HepG2 (cell line): ENCODE measurements around the gene C16orf54. TPM values are rescaled to one million over a fixed set of nuclear protein-coding genes. Genes with fewer than 3 reads are reported as not detected.

Source experiments
- ARID2 ChIP-seq: sonication (generic); formaldehyde crosslinking; IDR thresholded peaks from 2 replicates; pipeline ENCODE4 v1.8.1; 2022; ENCODE audit warnings: mild to moderate bottlenecking, missing genetic modification reagents, borderline replicate concordance
- CBX2 ChIP-seq, 2 experiments: fragments of 200-600 bp in 1 of 2; sonication (generic); formaldehyde crosslinking in 1 of 2; IDR thresholded peaks; 2 replicates each; pipeline versions ENCODE4 v1.7.0 to v1.8.1; 2018 to 2022; ENCODE audit warnings: low read depth in 2 of 2, low read length in 1 of 2, mild to moderate bottlenecking in 1 of 2, missing genetic modification reagents in 1 of 2
- E2F1 ChIP-seq: sonication (generic); formaldehyde crosslinking; IDR thresholded peaks from 2 replicates; pipeline ENCODE4 v1.5.0; 2020; ENCODE audit warnings: missing genetic modification reagents
- ESRRA ChIP-seq: sonication (generic); formaldehyde crosslinking; IDR thresholded peaks from 2 replicates; pipeline ENCODE4 v1.5.1; 2020; ENCODE audit warnings: mild to moderate bottlenecking, low read depth, missing genetic modification reagents
- GATAD1 ChIP-seq: IDR thresholded peaks from 2 replicates; pipeline ENCODE4 v1.6.1; 2016; ENCODE audit warnings: missing genetic modification reagents, missing compliant biosample characterization
- JARID2 ChIP-seq: sonication (generic); formaldehyde crosslinking; IDR thresholded peaks from 2 replicates; pipeline ENCODE4 v1.8.1; 2023; ENCODE audit warnings: missing genetic modification reagents, inconsistent platforms; ENCODE audit not compliant: insufficient replicate concordance
- REL ChIP-seq: sonication (generic); formaldehyde crosslinking; conservative IDR thresholded peaks from 2 replicates; pipeline ENCODE4 v1.8.0; 2022; ENCODE audit warnings: mild to moderate bottlenecking, missing genetic modification reagents, moderate library complexity
- SATB2 ChIP-seq: sonication (generic); formaldehyde crosslinking; IDR thresholded peaks from 2 replicates; pipeline ENCODE4 v1.5.0; 2020; ENCODE audit warnings: missing genetic modification reagents
- SRSF1 ChIP-seq: fragments of 200-400 bp; formaldehyde crosslinking; optimal IDR thresholded peaks from 2 replicates; pipeline ENCODE3; 2017; ENCODE audit warnings: mild to moderate bottlenecking, low read depth, low read length, moderate library complexity
- SUZ12 ChIP-seq: fragments of 150-350 bp; IDR thresholded peaks from 2 replicates; pipeline ENCODE4 v1.6.1; 2014; ENCODE audit warnings: low read depth, low read length
- USF2 ChIP-seq, 2 experiments: sonication (generic) in 1 of 2; formaldehyde crosslinking in 1 of 2; IDR thresholded peaks; 2 replicates each; pipeline versions ENCODE4 v1.5.1 to v1.6.1; 2011 to 2020; ENCODE audit warnings: borderline replicate concordance in 1 of 2, low read depth in 1 of 2, low read length in 1 of 2, mild to moderate bottlenecking in 1 of 2, missing genetic modification reagents in 1 of 2, moderate library complexity in 1 of 2
- XBP1 ChIP-seq: sonication (generic); formaldehyde crosslinking; IDR thresholded peaks from 2 replicates; pipeline ENCODE4 v1.5.0; 2020; ENCODE audit warnings: missing genetic modification reagents
- ZNF550 ChIP-seq: sonication (generic); formaldehyde crosslinking; IDR thresholded peaks from 2 replicates; pipeline ENCODE4 v1.4.0; 2020; ENCODE audit warnings: mild to moderate bottlenecking, missing genetic modification reagents, borderline replicate concordance
- ZNF879 ChIP-seq: sonication (generic); formaldehyde crosslinking; IDR thresholded peaks from 2 replicates; pipeline ENCODE4 v1.8.1; 2023; ENCODE audit warnings: missing genetic modification reagents
- ZNF883 ChIP-seq: sonication (generic); formaldehyde crosslinking; IDR thresholded peaks from 2 replicates; pipeline ENCODE4 v1.5.1; 2020; ENCODE audit warnings: mild to moderate bottlenecking, missing genetic modification reagents; ENCODE audit errors: not compliant biosample characterization
- polyA plus RNA-seq, 8 experiments: library from polyadenylated mRNA; depleted of rRNA in 3 of 8; stranded (reverse) in 7 of 8; unstranded in 1 of 8; fragments of >200 nt; fragmentation: Illumina TruSeq in 4 of 8; extraction: Trizol in 4 of 8; gene quantifications; 2 replicates each; pipeline versions ENCODE4 v1.2.1 to v1.2.3, GENCODE V29; 2011 to 2016; ENCODE audit warnings: low read depth in 4 of 8, missing spikeins in 1 of 8, mixed read lengths in 1 of 8; ENCODE audit not compliant: insufficient read depth in 1 of 8
- total RNA-seq, 5 experiments: library from RNA; depleted of rRNA; stranded (reverse); fragments of >200 nt; fragmentation: Illumina TruSeq; extraction: Trizol; gene quantifications; 2 replicates each; pipeline ENCODE4 v1.2.3, GENCODE V29; 2016; ENCODE audit warnings: low read depth in 1 of 5
- TF ChIP-seq, protein P1 (sequence below): sonication (generic); formaldehyde crosslinking; IDR thresholded peaks from 2 replicates; pipeline ENCODE4 v1.4.0; 2020; ENCODE audit warnings: mild to moderate bottlenecking, missing genetic modification reagents

The C16orf54 gene
- total and polyA plus RNA-seq, 2 of the 13 experiments (the other 11 are each of a cell fraction or from before 2014, with no cell fraction given), result not detected

GRCh38 chr16:29790183-29790948 is 44.6 kb upstream of the C16orf54 start, which contains the start of gene KIF22 (continued):
- TF ChIP-seq, protein P1, sequence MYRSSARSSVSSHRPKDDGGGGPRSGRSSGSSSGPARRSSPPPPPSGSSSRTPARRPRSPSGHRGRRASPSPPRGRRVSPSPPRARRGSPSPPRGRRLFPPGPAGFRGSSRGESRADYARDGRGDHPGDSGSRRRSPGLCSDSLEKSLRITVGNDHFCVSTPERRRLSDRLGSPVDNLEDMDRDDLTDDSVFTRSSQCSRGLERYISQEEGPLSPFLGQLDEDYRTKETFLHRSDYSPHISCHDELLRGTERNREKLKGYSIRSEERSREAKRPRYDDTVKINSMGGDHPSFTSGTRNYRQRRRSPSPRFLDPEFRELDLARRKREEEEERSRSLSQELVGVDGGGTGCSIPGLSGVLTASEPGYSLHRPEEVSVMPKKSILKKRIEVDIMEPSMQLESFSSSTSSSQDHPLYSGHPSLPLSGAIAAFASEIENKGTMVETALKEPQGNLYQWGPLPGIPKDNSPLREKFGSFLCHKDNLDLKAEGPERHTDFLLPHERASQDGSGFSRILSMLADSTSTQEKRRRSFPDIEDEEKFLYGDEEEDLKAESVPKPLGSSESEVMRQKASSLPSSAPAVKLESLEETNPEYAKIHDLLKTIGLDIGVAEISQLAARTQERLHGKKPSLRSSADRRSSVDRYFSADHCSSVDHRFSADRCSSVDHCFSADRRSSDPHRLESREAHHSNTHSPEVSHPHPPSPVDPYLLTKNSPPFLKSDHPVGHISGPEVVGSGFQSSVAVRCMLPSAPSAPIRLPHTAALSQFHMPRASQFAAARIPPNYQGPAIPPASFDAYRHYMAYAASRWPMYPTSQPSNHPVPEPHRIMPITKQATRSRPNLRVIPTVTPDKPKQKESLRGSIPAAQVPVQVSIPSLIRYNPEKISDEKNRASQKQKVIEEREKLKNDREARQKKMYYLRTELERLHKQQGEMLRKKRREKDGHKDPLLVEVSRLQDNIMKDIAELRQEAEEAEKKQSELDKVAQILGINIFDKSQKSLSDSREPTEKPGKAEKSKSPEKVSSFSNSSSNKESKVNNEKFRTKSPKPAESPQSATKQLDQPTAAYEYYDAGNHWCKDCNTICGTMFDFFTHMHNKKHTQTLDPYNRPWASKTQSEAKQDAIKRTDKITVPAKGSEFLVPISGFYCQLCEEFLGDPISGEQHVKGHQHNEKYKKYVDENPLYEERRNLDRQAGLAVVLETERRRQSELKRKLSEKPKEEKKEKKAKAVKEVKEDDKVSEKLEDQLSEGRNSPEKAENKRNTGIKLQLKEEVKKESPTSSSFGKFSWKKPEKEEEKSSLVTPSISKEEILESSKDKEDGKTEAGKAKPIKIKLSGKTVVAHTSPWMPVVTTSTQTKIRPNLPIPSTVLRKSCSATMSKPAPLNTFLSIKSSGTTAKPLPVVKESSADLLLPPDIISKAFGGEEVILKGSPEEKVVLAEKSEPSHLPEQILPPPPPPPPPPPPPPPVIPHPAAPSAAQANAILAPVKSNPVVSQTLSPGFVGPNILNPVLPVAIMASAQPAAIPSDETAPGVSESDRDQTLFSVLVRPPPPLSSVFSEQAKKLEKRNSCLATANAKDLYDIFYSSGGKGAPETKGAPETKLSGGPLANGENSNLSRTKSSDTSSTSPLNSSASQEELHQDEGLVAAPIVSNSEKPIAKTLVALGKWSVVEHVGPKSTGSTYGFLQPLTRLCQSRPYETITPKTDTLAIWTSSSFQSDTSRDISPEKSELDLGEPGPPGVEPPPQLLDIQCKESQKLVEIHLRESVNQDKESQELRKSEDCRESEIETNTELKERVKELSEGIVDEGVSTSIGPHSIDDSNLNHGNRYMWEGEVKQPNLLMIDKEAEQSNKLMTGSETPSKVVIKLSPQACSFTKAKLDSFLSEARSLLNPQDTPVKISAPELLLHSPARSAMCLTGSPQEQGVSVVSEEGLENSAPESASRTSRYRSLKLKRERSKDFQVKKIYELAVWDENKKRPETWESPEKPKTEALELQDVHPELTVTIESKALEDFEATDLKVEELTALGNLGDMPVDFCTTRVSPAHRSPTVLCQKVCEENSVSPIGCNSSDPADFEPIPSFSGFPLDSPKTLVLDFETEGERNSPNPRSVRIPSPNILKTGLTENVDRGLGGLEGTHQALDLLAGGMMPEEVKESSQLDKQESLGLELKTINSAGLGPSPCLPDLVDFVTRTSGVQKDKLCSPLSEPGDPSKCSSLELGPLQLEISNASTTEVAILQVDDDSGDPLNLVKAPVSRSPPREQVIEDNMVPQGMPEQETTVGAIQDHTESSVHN (CRISPR knock-in tag), result 0 out of 2 replicates have a peak, but pooled peaks have one; percentile 58
- TF ChIP-seq SATB2 (no peak), JARID2 (CRISPR knock-in tag) (peak; percentile 87), ESRRA (peak; percentile 44; the same call in 1 of the 2 replicates), GATAD1 (CRISPR knock-in tag) (peak; percentile 95), CBX2 (IDR thresholded peaks at IDR 0.05; ENCODE audit: low read depth, low read length) (no peak), CBX2 (CRISPR knock-in tag; IDR thresholded peaks at IDR 0.05; ENCODE audit: low read depth) (no peak; the same call in 1 of the 2 replicates), ZNF883 (CRISPR knock-in tag) (peak; percentile 79), XBP1 (no peak), ZNF879 (CRISPR knock-in tag) (0 out of 2 replicates have a peak, but pooled peaks have one; percentile 78), USF2 (IDR thresholded peaks at IDR 0.05; ENCODE audit: low read depth, low read length) (no peak), USF2 (CRISPR knock-in tag; IDR thresholded peaks at IDR 0.05; ENCODE audit: borderline replicate concordance) (peak; percentile 24; the same call in 1 of the 2 replicates), ZNF550 (CRISPR knock-in tag) (0 out of 2 replicates have a peak, but pooled peaks have one; percentile 72), SRSF1 (peak; percentile 65), SUZ12 (0 out of 2 replicates have a peak, but pooled peaks have one; percentile 9), ARID2 (CRISPR knock-in tag) (peak; percentile 82; the same call in 1 of the 2 replicates), REL (CRISPR knock-in tag) (peak; percentile 90), E2F1 (CRISPR knock-in tag) (peak; percentile 98)
